ENCODE data around the gene MBLAC2.

Gene MBLAC2

DNA sequence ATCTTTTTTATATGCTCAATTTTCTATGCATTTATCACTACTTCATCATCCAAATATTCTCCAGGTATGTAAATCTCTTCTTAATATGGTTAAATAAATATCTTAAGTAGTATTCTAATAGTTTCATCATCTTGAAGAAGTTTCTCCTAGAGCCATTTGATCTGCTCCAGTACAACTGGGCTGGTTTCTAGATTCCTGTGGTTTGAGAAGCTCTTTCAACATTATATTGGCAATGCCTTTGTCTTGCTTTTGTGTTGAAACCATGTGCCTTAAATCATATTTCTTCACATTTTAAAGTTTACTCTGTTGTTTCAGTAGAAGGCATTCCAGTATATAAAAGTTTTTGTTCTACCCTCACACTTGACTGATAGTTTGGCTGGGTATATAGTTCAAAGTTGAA lies 27.6 kb downstream of the MBLAC2 start:
- no peak for DNase-seq

DNA sequence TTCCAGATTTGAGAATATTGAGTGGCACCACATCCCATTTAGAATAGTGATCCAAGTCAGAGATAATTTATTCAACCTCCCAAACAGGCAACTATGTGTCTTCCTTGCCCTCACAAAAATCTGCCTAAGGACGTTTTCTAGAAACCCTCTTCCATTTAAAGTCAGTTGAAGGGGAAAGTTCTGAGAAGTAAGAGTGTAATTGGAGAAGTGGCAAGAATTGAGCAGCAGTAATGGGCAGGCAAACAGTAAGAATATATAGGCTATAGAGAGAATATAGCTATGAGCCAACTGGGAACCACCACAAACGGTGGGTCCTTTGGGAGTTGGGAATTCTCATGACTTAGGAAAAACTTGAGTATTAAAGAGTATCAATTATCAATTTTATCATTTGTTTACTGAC lies 33.9 kb downstream of the MBLAC2 start:
- DNase-seq, result no peak

DNA sequence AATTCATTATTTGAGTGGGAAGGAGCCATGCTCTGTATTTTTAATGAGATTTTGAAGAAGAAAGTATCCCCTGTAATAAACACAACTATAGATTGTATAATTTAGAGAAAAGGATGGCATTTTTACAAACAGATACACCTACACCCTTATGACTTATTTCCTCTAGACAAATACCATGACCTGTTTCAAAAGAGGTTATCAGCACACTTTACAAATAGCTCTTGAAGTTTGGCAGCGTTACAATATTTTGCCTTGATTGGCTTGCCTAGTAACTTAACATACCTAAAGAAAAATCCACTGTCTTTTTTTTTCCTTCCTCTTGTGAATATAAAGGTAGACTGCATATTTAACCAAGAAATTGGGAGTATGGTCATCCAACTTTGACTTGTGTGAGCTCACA lies 36.5 kb downstream of the MBLAC2 start:
- DNase-seq, result no peak

DNA sequence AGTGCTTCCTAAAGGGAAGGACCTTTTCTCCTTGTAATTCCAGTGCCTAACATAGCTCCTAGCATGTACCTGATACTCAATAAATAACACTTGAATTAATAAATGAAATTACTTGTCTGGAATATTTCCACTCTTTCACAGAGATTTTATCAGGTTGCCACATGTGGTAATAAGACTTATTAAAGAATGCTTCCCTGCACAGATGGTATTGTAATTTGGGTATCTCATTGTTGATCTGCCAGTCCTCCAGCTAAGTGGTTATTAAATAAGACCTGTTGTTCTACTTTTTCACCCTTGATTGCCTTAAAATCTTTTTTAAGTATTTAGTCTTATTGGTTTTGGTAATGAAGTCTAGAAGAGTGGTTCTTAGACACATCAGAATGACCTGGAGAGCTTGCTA lies 36.9 kb downstream of the MBLAC2 start:
- DNase-seq, result no peak

DNA sequence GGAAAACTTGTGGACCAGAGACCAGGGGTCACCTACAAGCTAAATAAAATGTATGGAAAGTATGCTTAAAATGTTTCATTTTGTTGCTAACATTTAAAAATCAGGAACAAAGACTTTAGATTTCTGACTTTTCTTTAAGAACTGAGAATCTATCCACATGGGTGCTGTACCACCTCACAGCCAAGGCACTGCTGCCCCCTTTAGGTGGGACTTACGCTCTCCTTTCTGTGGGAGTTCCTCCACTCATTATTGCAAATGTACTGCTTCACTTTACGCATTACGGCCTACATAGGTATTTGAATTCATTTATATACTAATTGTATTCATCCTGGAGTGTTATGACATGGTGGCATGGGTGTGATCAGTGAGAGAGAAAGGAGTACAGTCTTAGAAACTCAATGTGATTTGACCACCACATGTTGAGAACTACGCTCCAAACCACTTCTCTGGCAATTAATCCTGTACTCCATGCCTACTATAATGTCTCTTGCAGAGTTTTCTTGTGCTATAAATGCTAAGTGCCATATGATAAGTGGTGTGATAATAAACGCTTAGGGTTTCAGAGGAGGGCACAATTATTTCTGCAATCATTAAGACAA lies 40.4 kb downstream of the MBLAC2 start:
- peak; percentile 31 to 32 for DNase-seq

DNA sequence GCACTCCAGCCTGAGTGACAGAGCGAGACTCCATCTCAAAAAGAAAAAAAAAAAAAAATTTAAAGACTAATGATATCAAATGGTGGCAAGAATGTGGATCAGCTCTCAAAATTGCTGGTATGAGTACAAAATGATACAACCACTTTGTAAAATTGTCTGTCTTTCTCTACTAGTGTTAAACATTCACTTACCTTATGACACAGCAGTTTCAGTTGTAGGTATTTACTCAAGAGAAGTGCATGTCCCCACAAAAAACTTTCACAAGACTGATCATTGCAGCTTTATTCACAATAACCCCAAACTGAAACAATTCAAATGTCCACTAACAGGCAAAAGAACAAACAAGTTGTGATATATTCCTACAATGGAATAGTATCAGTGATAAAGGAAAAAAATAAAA lies 50.3 kb downstream of the MBLAC2 start:
- DNase-seq, result no peak

DNA sequence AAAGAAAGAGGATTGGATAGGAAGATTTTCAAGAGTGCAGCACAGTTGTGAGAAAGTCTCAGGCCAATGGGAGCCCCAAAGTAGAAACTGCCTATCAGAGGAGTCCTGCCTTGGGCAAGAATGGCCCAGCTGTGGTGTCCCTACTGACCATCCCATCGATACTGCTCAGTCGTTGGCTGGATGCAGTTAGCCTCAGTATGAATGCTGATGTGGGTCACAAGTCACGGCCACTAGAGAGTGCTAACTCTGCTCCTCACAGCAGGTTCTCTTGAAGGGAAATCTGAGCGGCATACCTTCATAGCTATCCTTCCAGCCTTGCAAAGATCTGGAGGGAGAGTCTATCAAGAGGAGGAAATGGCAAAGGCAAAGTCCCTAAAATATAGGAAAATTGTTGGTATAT lies 53.4 kb downstream of the MBLAC2 start:
- DNase-seq, result no peak

DNA sequence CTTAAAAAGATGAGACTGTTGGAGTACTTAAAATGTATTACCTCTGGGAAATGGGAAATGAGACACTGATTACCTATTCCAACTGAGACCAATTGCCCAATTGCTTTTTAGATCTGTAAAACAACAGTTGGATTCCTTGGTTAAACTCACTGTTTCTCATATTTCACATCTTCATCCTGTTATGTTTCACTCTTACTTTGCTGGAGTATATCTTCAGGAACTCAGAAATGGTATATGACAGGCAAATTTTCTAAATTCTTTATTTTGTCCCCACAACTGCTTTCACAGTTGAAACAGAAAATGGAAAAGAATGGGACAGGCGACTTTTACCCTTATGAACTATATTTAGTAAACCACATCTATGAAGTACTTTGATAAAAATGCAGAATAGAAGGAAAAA lies 56.4 kb downstream of the MBLAC2 start:
- DNase-seq, result no peak

DNA sequence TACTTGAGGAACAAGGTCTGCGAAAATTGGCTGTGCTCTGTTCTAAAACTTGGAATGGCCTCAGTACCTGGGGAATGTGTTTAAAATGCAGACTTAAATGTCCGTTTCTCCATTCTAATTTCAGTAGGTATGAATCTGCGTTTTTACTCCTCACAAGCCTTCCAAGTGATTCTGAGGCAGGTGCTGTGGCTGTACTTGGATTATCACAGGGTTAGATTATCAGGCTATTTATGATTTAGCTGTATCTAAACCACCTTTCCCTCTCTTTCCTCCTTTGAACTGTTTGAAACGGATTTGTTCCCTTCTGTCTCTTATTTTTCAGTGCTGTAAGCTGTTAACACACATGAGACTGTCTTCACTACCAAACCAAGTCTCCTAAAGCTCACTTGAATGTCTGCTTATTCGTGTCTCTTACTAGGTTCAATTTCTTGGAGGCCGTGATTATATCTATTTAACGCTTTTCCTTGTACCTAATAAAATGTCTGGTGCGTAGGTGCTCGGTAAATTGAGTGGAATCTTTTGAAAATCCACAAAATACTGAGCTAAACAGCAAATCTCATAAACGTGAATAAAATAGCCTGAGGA lies 64.3 kb downstream of the MBLAC2 start:
- no peak for DNase-seq

DNA sequence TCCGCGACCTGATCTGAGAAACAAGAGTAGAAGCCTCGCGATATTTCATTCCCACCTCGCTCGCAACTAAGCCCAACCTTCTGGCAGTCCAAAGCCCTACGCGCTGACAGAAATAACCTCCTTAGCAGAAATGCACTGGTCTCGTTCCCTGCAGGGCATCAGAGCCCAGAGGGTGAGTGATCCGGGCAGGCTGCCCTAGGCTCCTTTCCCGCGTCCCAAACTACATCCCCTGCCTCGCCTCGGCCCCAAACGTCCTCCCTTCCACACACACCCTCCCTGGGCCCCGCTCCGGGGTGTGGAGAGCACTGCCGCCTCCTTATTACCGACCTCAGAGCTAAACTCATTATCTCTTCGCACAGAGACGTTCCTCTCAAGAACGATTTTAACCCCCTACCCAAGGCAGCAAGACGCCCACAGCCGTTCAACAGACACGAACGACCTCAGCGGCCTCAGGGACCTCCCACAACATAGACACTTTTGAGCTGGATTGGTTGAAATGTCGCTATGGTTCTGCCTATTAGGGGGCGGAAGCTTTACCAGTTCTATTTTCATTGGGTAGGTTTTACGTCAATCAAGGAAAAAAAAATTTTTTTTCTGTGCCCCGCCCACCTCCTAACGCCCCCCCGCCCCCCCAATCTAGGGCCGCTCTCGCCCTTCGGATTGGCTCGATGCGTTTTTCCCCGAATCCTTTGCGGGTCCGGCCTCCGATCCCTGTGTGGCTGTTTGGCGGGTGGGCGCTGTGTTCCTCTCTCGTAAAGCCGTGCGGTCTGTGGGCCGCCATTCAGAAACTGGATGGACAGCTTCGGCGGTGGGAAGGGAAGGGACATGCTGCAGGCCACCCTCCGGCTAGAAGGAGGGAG lies 65.0 kb downstream of the MBLAC2 start, which contains the start of gene CETN3:
TSS of gene CETN3 (minus strand) at position 439 of the 860 bp plus-strand sequence. CDS start at position 344, 95 bp downstream.
- DNase-seq, result peak; percentile 82 to 85

DNA sequence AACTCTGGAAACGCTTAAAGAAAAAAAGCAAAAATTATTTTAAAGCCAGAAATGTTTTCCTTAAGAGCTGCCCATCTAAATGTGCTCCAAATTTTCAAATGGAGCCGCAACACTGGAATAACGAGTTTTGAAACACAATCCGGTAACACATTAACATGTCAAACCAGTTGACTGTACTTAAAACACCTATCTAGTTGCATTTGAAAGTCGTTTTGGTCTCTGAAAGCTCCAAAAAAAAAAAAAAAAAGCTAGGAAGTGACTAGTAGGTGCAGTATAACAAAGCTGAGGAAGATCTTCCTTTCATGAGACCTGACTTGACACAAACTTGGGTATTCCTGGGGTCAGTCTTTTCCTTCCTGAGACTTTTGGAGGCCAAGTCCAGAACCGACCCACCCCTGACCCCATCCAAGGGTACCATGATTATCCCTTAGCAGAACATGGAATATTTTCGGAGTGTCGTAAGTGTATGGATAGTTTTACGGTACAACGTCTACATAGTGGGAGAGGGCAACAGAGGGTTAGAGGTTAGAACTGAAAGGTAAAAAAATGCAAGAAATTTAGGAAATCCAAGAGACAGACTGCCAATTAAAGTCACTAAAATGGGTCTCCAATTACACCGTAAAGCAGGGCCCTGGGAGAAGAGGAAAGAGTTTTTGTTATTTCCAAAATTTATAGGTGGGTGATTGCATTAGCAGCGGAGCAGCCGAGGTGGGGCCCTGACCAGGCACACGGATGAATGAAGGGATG lies 65.8 kb downstream of the MBLAC2 start:
- DNase-seq, result no peak

Measured in activated CD4-positive, alpha-beta T cell treated with anti-CD3 and anti-CD28 coated beads, Interleukin-2, amount 50 U/mL, for 4 hours (primary cell).